Measurements from ENCODE around the gene PAXX.
"Not testable (repeated sequence)": the region's sequence is repeated elsewhere in the genome, so short reads cannot be mapped to it uniquely, and the experiment has no call there.

Gene PAXX

GRCh38 chr9:136983167-136983566 lies 9.1 kb upstream of the PAXX start:
- DNase-seq, result no peak

GRCh38 chr9:136983656-136984314 lies 8.4 kb upstream of the PAXX start:
- DNase-seq, result no peak

- DNase-seq, result no peak
These were observed 7.7 kb upstream of the PAXX start for GRCh38 chr9:136984464-136985026.

DNA sequence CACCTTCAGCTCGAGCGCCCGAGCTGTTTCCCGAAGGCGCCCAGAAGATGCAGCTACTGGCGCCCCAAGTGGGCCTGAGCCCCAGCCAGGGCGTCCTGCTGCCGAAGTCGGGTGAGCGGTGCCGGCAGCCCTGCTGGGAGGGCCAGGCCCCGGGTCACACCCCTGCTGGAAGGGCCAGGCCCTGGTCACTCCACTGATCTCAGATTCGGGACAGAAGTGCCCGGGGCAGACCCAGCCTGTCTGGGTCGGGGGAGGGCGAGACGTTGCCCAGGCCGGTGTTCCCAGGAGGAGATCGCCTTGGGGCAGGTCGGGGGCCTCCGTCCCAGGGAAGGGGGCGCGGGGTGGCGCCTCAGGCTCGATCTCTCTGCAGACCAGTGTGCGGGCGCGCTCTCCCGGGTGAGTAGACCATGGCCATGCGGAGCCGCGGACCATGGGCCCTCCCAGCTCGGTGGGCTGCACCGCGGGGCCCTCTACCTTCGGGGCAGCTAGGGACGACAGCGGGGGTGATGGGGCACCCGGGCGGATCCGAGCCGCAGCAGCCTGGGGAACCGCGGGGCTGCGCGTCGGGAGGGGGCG lies 7.1 kb upstream of the PAXX start:
- no peak for DNase-seq

GRCh38 chr9:136985853-136986252 lies 6.4 kb upstream of the PAXX start:
- DNase-seq, result no peak

- no peak for DNase-seq
These were observed 3.4 kb upstream of the PAXX start for GRCh38 chr9:136988872-136989271.

DNA sequence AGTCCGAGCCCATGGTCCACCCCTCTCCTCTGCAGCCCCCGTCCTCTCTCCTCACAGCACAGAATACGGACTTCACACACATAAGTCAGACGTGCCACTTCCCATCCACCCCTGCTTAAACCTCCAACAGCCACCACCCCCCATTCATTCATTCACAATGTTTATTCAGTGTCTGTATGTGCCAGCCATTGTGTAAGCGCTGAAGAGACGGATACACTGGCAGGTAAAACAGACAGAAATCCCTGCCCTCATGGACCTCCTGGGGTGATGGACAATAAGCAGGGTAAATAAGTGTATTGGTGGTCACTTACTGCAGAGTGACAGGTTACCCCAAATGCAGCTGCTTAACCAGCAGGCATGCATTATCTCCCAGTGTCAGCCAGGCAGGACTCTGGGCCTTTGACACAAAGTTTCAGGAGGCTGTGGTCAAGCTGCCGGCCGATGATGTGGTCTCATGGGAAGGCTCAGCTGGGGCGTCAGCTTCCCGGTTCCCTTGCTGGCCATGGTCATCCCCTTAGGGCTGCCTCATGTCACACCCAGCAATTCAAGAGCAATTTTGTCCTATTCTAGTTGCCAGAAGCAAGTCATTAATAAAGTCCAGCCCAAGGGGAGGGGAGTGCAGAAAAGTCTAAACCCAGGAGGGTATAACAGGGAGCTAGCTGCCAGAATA lies 1.8 kb upstream of the PAXX start:
- no peak for DNase-seq

DNA sequence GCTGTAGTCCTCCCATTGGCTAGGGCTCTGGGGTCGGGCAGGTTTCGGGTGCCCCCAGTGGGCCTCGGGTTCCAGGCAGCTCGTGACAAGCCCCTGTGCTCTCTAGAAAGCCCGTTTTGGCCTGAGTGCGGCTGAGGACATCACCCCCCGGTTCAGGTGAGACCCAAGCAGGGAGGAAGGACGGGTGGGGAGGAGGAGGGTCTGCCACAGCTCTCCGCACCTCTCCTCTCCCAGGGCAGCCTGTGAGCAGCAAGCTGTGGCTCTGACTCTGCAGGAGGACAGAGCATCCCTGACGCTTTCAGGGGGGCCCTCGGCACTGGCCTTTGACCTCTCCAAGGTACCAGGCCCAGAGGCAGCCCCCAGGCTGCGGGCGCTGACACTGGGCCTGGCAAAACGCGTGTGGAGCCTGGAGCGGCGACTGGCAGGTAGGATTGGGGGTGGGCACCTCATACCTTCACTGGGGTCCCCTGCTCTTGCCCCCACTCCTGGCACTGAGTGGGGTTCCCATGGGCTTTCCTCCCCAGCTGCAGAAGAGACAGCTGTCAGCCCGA lies 672 bp downstream of the PAXX start:
- no peak for DNase-seq

GRCh38 chr9:136994180-136994887 lies 2.1 kb downstream of the PAXX start:
- DNase-seq, result no peak

DNA sequence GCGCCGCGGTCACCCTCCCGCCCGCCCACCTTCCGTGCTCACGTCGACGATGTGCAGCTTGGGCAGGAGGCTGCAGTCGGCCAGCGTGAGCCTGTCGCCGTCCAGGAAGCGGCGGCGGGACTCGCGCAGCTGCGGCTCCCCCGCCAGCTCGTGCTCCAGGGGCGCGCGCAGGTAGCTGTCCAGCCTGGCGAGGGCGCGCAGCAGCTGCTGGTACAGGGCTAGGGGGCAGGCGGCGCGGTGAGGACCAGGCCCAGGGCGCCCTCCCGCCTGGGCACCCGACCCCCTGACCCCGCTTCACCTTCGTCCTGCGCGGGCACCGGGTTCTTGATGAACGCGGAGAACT lies 2.6 kb downstream of the PAXX start:
- DNase-seq, result no peak

DNA sequence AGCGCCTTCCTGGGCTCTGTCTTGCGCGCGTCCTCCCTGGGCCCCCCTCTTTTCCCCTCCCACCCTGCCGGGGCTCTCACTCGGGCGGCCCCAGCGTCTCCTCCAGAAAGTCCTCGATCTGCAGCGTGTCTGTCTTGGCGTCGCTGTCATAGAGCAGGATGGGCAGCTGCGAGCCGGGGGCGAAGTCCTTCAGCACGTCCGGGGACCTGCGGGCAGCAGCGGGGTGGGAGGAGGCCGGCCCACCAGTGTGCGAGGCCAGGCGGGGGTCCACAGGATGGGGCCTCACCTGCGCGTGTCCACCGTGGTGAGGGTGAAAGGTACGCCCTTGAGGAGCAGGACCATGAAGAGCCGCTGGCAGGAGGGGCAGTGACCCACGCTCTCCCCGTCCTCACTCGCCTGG lies 3.1 kb downstream of the PAXX start:
- no peak for DNase-seq

DNA sequence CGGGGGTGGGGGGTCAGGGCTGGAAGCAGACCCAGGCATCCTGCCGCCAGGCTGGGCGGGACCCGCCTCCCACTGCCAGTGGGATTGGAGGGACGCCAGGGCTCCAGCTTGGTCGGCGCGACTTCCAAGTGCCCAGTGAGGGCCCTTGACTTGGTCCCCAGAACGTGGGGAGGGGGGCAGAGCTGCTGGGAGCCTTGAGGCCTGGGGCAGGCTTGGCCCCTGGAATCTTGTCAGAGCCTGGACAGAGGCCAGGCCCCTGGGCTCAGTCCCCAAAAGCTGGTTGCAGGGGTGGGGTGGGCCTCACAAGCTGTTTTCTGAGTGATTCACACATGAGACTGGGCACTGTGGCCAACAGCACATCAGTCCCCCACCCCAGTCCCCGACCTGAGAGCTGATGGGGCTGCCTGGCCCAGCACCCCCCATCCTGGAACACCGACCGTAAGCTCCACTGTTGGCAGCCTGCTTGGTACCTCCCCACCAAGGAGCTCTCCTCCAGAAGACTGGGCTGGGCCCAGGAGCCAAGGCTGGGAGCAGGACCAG lies 3.6 kb downstream of the PAXX start:
- DNase-seq, result peak; percentile 27

DNA sequence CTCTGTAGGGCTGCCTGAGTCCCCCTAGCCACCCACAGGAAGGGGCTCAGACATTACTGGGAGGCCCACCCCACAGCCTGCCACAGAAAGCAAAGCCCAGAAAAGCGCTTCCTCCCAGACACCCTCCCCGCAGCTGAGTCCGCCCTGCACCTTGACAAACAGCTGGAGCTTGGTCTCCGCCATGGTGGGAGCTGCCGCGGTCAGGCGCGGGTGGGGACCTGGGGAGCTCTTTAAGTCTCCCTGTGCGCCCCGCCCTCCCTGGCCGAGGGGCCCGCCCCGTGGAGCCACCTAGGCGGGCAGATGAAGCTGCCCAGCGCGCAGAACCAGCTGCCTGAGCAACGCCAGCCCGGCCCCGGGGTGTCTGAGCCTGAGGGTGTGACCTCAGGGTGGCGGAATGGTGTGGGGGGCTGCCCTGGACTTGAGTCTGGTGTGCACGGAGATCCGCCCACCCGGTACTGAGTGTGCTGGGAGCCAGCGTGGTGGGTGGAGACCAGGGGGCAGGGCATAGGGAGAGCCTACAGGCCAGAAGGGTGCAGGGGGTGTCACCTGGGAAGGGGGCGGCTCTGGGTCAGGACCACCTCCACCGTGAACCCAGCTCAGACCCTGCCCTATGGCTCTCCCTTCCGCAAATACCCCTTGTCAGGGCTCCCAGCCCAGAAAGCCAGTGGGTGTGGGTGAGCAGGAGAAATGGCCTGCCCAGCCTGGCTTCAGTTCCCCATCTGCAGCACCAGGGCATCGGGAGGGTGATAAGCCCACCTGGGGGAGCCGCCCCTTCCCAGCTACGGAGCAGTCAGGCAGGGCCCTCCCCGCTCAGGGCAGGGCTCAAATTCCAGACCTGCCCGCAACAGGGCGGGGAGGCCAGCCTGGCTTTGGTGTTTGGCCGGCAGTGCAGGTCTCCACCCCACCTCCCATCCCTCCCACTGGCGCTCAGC lies 4.4 kb downstream of the PAXX start, which contains the start of gene CLIC3:
TSS of gene CLIC3 (minus strand) at position 208 of the 932 bp plus-strand sequence. CDS start at position 183, 25 bp downstream.
- peak; percentile 94 for DNase-seq

- no peak for DNase-seq
These were observed 5.1 kb downstream of the PAXX start for GRCh38 chr9:136997371-136997770.

DNA sequence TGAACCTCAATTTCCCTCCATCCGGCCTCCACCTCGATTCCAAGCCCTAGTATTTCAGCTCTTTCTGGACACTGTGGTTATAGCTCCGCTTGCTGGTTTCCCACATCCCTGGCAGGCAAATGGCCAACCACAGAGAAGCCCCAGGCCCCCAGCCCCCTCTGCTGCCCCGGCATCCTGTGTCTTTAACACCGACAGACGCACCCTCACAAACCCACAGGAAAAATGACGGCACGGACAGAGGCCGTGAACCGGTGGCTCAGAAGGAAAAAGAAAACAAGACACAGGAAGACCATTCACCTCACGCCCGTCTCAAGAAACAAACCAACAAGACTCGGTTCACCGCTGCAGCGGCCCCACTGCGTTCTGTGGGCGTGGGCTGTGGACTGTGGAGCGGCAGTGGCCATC lies 5.6 kb downstream of the PAXX start:
- DNase-seq, result no peak

- peak; percentile 15 for DNase-seq
These were observed 8.1 kb downstream of the PAXX start for GRCh38 chr9:137000177-137000930.

GRCh38 chr9:137001857-137002645 lies 9.8 kb downstream of the PAXX start:
- no peak for DNase-seq

GRCh38 chr9:137002646-137003041 lies 10.4 kb downstream of the PAXX start:
- DNase-seq, result no peak

GRCh38 chr9:137004285-137004684 lies 12.1 kb downstream of the PAXX start:
- not testable (repeated sequence) for DNase-seq
